GM11168 (cell line): ENCODE results near the gene AGPAT4.
"Not testable (repeated sequence)": the region's sequence is repeated elsewhere in the genome, so short reads cannot be mapped to it uniquely, and the experiment has no call there.

ENCODE experiments used
- in situ Hi-C: fragments of 300-500 bp; cut with MboI; formaldehyde crosslinking; loops from one replicate; pipeline ENCODE4 v1.12.0; 2022; ENCODE audit warnings: low sequenced_read_pairs; ENCODE audit not compliant: unreplicated experiment

Gene AGPAT4

GRCh38 chr6:161211380-161212035 is 62.4 kb downstream of the AGPAT4 start:
- in situ Hi-C loops: no loop called here

- in situ Hi-C loops: no loop called here
Observed at GRCh38 chr6:161210857-161211256, 63.0 kb downstream of the AGPAT4 start.

- in situ Hi-C loops: no loop called here
Observed at GRCh38 chr6:161207200-161207599, 66.7 kb downstream of the AGPAT4 start.

- in situ Hi-C loops: no loop called here
Observed at GRCh38 chr6:161204866-161205557, 68.8 kb downstream of the AGPAT4 start.

GRCh38 chr6:161200610-161201370 is 73.1 kb downstream of the AGPAT4 start:
- in situ Hi-C loops: no loop called here

GRCh38 chr6:161199850-161200249 is 74.0 kb downstream of the AGPAT4 start:
- in situ Hi-C loops: no loop called here

- in situ Hi-C loops: no loop called here
Observed at GRCh38 chr6:161198783-161199460, 74.9 kb downstream of the AGPAT4 start.

- in situ Hi-C loops: no loop called here
Observed at GRCh38 chr6:161198176-161198575, 75.7 kb downstream of the AGPAT4 start.

DNA sequence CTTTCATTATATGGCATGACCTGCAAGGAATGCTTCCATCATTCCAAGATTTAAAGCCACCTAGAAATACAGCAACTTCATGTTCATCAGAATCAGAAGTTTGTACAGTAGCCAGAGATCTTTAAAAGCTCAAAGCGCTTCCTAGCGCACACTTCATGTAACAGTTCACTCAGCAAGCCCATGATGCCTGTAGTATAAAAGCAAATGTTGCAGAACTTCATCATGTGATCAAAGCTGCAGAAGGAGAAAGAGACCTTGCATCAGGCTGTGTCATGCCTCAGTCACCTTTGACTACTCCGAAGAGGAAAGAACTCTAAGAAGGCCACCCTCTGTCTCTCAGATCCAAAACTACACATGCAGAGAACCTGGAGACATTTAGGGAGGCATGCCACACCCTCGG is 78.5 kb downstream of the AGPAT4 start:
- in situ Hi-C loops: no loop called here

- in situ Hi-C loops: no loop called here
Observed at GRCh38 chr6:161194374-161194773, 79.5 kb downstream of the AGPAT4 start.

GRCh38 chr6:161192636-161193411 is 81.0 kb downstream of the AGPAT4 start:
- in situ Hi-C loops: no loop called here

GRCh38 chr6:161191671-161192070 is 82.2 kb downstream of the AGPAT4 start:
- in situ Hi-C loops: no loop called here

GRCh38 chr6:161191007-161191406 is 82.9 kb downstream of the AGPAT4 start:
- in situ Hi-C loops: no loop called here

DNA sequence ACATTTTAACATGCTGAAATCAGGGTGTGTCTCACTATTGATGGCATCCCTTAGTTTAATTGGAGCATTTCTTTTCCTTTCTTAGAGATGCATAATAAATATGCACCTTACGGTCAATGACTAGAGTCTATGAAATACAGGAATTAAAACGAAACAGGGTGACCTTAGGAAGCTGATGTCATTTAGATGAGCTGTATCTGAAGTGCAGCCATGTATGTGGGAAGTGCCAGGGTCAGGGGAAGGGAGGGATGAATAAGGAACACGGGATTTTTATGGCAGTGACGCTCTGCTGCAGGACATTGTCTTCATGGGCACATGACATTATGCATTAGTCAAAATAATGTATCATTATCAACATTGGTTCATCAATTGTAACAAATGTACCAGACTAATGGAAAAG is 84.0 kb downstream of the AGPAT4 start:
- in situ Hi-C loops: no loop called here

DNA sequence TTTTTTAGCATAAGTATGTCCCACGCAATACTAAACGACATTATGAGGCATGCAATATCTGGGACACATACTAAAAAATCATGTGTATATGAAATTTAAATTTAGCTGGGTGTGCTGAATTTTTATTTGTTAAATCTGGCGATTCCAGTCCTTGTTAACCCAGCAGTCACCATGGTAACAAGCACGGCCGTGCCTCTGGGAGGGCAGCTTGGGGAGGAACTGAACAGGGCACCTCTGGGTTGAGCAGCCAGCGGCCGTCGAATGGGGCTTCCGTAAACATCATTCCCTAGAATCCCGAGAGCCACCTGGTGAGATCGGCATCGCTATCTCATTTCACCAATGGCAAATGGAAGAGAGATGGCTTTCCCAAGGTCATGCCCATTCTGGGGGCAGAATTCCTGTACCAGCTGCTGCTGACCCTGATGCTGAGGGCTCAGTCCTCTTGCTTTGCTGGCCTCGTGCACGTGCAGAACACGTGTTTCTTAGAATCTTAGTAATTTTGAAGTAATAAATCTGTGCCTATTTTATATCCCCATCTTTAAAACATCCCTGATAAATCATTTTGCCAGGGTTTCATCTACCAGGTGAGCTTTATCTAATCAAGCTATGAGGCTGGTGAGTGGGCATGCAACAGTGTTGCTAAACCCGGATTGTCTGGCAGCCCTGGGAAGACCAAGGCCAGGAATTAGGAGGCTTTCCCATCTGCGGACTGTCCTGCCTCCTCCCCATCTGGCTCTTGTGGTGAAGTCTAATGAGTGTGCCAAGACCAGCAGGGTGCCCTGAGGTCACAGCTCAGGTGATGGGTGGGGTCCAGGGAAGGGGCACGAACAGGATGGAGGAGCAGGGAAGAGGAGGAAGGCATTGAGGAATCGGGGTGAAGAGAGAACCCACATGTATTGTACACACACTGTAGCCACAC is 85.1 kb downstream of the AGPAT4 start:
- in situ Hi-C loops: no loop called here

DNA sequence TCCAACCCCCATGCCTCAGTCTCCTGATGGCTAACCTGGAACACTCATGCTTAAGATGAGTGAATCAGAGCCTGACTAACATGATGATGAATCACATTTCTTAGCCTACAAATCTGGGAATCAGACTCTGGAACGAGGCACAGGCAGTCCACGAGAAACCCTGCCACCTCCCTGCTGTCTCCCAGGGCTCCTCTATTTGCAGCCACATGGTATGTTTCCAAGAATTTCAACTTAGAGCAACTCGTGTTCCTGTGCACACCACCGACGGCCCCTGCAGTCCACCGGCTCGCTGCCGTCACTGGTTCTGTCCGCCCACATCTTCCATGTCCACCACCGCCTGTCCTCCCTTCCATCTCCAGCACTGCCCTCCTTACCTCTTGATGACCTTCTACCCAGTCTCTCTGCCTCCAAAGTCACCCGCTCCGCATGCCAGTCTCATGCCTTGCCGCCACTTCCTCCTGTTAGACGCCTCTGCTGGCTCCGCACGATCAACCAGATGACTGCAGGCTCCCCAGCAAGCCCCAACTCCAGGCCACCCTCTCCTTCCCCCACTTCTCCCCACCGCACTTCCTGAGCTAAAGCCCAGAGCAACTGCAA is 87.6 kb downstream of the AGPAT4 start:
- in situ Hi-C loops: no loop called here

DNA sequence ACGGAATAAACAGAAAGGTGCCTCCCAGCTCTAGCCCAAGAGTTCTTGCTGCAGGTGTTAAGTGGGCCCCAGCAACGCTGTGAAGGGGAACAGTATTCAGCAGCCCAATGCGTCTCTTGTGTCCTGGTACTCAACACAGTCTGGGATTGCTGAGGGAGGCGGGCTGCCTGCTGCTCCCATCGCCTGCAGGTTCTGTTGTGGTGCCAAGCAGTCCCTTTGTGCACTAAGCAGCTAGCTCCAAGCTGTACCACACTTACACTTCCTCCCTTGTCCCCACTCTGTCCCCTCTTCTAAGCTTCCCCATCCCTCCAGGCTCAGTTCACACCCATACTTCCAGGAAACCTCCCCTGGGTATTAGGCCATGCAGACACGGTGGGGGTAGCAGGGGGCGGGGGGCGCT is 92.7 kb downstream of the AGPAT4 start:
- in situ Hi-C loops: no loop called here

GRCh38 chr6:161178155-161178554 is 95.7 kb downstream of the AGPAT4 start:
- in situ Hi-C loops: not testable (repeated sequence)

GRCh38 chr6:161176428-161176827 is 97.4 kb downstream of the AGPAT4 start:
- in situ Hi-C loops: not testable (repeated sequence)
